Breast epithelium (tissue), 4 donors: Measurements from ENCODE around the gene RSPO1. TPM values are rescaled to one million over a fixed set of nuclear protein-coding genes. Genes with fewer than 3 reads are reported as not detected.
"Not testable (repeated sequence)": the region's sequence is repeated elsewhere in the genome, so short reads cannot be mapped to it uniquely, and the experiment has no call there.

Source experiments
- DNase-seq, 2 donors: peaks; one replicate each; pipeline ENCODE4 v3.0.0-alpha.2; 2019; ENCODE audit warnings: low spot score in 2 of 2
- H3K27ac ChIP-seq, 2 donors: fragments of 200-600 bp; sonication (generic) in 1 of 2; one replicate each; pipeline ENCODE4 v1.5.1; 2016 to 2019; ENCODE audit warnings: mild to moderate bottlenecking in 1 of 2
- H3K27me3 ChIP-seq, 2 donors: fragments of 200-600 bp; sonication (generic) in 1 of 2; one replicate each; pipeline versions ENCODE4 v1.5.1 to v1.6.0; 2017 to 2019; ENCODE audit warnings: control low read depth in 1 of 2, mild to moderate bottlenecking in 1 of 2
- H3K36me3 ChIP-seq: fragments of 200-600 bp; one replicate; pipeline ENCODE4 v1.5.1; 2019
- H3K4me1 ChIP-seq, 2 donors: fragments of 200-600 bp; sonication (generic); one replicate each; pipeline ENCODE4 v1.5.1; 2016 to 2019; ENCODE audit warnings: control low read depth in 1 of 2
- H3K4me3 ChIP-seq, 3 donors: fragments of 200-600 bp; sonication (generic); 1 replicate in 2 of 3; 2 replicates in 1 of 3; pipeline ENCODE4 v1.5.1; 2016 to 2019; ENCODE audit warnings: mild to moderate bottlenecking in 3 of 3, moderate library complexity in 2 of 3
- H3K9me3 ChIP-seq, 2 donors: fragments of 200-600 bp; sonication (generic) in 1 of 2; one replicate each; pipeline ENCODE4 v1.5.1; 2016 to 2019; ENCODE audit warnings: control low read depth in 1 of 2
- POLR2A ChIP-seq: fragments of 450-650 bp; IDR thresholded peaks from one replicate; pipeline ENCODE4 v1.6.1; 2016; ENCODE audit warnings: antibody characterized with exemption, mild to moderate bottlenecking, moderate library complexity
- POLR2AphosphoS5 ChIP-seq, 3 donors: sonication (generic); formaldehyde crosslinking; IDR thresholded peaks; one replicate each; pipeline ENCODE4 v1.6.1; 2017; ENCODE audit warnings: antibody characterized with exemption in 3 of 3
- intact Hi-C: fragments of 100-400 bp; cut with DNase I; formaldehyde crosslinking; loops from one replicate; pipeline ENCODE4 v1.15.1; 2023; ENCODE audit warnings: low total_unique reads
- total RNA-seq, 3 donors: library from RNA; depleted of rRNA; stranded (reverse); fragments of >200 nt; gene quantifications; one replicate each; pipeline ENCODE4 v1.1.0, GENCODE V29; 2016
- TF ChIP-seq, protein P1 (sequence below), 3 donors: fragments of 450-650 bp; IDR thresholded peaks; one replicate each; pipeline ENCODE4 v1.5.1; 2016 to 2017; ENCODE audit warnings: antibody characterized with exemption in 3 of 3, mild to moderate bottlenecking in 3 of 3, moderate library complexity in 3 of 3

The RSPO1 gene
- total RNA-seq, 3 donors from 2014 or later, result 6.9 to 13.0 (median 8.9) TPM

GRCh38 chr1:37595440-37596181 lies 39.1 kb downstream of the RSPO1 start, which contains the start of gene GNL2:
Gene GNL2 (minus strand): TSS chr1:37595937. CDS start chr1:37595822, 115 bp downstream.
- H3K27me3 ChIP-seq, result no peaks in the 10 kb centered on the region
- H3K36me3 ChIP-seq, result peaks cover 15% of the 10 kb centered on the region
- peak within 1 kb of the TSS; percentile 84 to 85 for H3K27ac ChIP-seq
- TF ChIP-seq POLR2AphosphoS5 (IDR thresholded peaks at IDR 0.05), result peak; percentile 80 to 94 (median 85)
- peak; percentile 64 for TF ChIP-seq POLR2A
- TF ChIP-seq, protein P1, sequence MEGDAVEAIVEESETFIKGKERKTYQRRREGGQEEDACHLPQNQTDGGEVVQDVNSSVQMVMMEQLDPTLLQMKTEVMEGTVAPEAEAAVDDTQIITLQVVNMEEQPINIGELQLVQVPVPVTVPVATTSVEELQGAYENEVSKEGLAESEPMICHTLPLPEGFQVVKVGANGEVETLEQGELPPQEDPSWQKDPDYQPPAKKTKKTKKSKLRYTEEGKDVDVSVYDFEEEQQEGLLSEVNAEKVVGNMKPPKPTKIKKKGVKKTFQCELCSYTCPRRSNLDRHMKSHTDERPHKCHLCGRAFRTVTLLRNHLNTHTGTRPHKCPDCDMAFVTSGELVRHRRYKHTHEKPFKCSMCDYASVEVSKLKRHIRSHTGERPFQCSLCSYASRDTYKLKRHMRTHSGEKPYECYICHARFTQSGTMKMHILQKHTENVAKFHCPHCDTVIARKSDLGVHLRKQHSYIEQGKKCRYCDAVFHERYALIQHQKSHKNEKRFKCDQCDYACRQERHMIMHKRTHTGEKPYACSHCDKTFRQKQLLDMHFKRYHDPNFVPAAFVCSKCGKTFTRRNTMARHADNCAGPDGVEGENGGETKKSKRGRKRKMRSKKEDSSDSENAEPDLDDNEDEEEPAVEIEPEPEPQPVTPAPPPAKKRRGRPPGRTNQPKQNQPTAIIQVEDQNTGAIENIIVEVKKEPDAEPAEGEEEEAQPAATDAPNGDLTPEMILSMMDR (IDR thresholded peaks at IDR 0.05), result no peak
- no peaks in the 10 kb centered on the region for H3K9me3 ChIP-seq
- H3K4me3 ChIP-seq, result peak within 1 kb of the TSS; percentile 71 to 85 (median 75)
- intact Hi-C loops, result no loop called here
- peaks cover 0 to 21% of the 10 kb centered on the region in 2 donors for H3K4me1 ChIP-seq
- DNase-seq, result peak; percentile 94 to 97

DNA sequence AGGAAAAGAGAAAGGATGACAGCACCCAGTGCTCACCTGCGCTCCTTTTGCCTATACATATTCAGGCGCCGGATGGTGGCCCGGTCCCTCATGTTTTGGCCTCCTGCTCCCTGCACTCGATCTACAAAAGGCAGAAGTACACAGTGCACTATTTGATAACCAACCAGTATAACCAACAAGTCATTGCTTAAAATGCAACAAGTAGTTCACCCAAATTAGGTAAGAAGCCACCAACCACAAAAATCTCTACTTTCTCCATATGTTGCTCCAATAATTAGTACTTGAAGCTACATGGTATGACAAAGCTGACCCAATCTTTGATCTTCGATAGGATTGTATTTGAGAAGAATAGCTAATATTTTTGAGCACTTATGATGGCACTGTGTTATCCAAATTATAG lies 41.0 kb downstream of the RSPO1 start:
- Histone ChIP-seq H3K4me3 (no peak overlapping the region), H3K9me3 (no peaks in the 10 kb centered on the region), H3K36me3 (peaks cover 17% of the 10 kb centered on the region), H3K4me1 (peaks cover 0 to 21% of the 10 kb centered on the region in 2 donors), H3K27me3 (no peaks in the 10 kb centered on the region), H3K27ac (no peak overlapping the region)
- TF ChIP-seq, protein P1 (IDR thresholded peaks at IDR 0.05), result no peak
- TF ChIP-seq POLR2AphosphoS5 (IDR thresholded peaks at IDR 0.05), result no peak
- TF ChIP-seq POLR2A, result no peak
- intact Hi-C loops, result no loop called here
- no peak for DNase-seq

DNA sequence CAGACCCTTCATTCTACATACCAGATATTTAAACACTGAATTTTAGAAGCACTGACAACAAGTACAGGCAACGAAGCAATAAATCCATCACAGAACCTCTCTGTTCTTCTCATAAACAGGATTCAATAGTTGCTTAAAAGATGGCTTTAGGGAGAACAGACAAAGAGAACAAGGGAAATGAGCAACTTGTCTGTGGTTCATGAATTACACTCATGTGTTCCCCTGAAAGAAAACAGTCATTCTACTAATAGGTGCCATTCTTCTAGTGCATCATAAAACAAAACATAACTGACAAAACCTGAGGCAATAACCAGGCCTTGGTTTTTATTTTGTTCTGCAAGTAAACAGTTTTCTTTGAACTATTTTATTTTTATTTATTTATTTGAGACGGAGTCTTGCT lies 45.8 kb downstream of the RSPO1 start:
- intact Hi-C loops, result no loop called here
- no peaks in the 10 kb centered on the region for H3K27me3 ChIP-seq
- H3K4me3 ChIP-seq, result no peak overlapping the region
- no peaks in the 10 kb centered on the region for H3K9me3 ChIP-seq
- no peak overlapping the region for H3K27ac ChIP-seq
- peaks cover 0 to 3% of the 10 kb centered on the region in 2 donors for H3K4me1 ChIP-seq
- peaks cover 17% of the 10 kb centered on the region for H3K36me3 ChIP-seq
- no peak for DNase-seq
- TF ChIP-seq POLR2A (no peak), POLR2AphosphoS5 (IDR thresholded peaks at IDR 0.05) (no peak)
- TF ChIP-seq, protein P1 (IDR thresholded peaks at IDR 0.05), result no peak

DNA sequence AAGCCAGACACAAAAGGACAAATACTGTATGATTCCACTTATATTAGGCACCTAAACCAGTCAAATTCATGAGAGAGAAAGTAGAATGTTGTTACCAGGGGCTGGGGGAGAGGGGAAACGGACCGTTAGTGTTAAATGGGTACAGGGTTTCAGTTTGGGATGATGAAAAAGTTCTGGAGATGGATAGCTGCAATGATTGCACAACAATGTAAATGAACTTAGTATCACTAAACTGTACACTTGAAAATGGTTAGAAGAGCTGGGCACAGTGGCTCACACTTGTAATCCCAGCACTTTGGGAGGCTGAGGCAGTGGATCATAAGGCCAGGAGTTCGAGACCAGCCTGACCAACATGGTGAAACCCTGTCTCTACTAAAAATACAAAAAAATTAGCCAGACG lies 50.1 kb downstream of the RSPO1 start:
- H3K4me1 ChIP-seq, intact Hi-C loops: not testable (repeated sequence)

GRCh38 chr1:37575692-37576091 lies 59.0 kb downstream of the RSPO1 start:
- DNase-seq, result no peak
- Histone ChIP-seq H3K4me3 (no peak overlapping the region), H3K36me3 (peaks cover 3% of the 10 kb centered on the region), H3K27ac (peak overlapping the region; percentile 16 to 50), H3K4me1 (no peaks in the 10 kb centered on the region), H3K9me3 (no peaks in the 10 kb centered on the region), H3K27me3 (no peaks in the 10 kb centered on the region)
- no peak for TF ChIP-seq POLR2AphosphoS5 (IDR thresholded peaks at IDR 0.05)
- TF ChIP-seq, protein P1 (IDR thresholded peaks at IDR 0.05), result no peak
- intact Hi-C loops, result no loop called here

More for the DNA sequence above, 50.1 kb downstream of the RSPO1 start:
- DNase-seq, H3K9me3 ChIP-seq, H3K36me3 ChIP-seq, H3K27me3 ChIP-seq, H3K4me3 ChIP-seq, H3K27ac ChIP-seq: not testable (repeated sequence)
